Subcutaneous adipose tissue (tissue), 4 donors: ENCODE results near the gene DDX6. TPM values are rescaled to one million over a fixed set of nuclear protein-coding genes. Genes with fewer than 3 reads are reported as not detected.

Source experiments
- total RNA-seq, 4 donors: library from RNA; depleted of rRNA; stranded (reverse); fragments of >200 nt; gene quantifications; one replicate each; pipeline ENCODE4 v1.1.0, GENCODE V29; 2016
- TF ChIP-seq, protein P1 (sequence below): fragments of 450-650 bp; IDR thresholded peaks from one replicate; pipeline ENCODE4 v1.5.1; 2016; ENCODE audit warnings: low read depth, mild to moderate bottlenecking, control low read depth, antibody characterized with exemption, moderate library complexity

The DDX6 gene, protein sequence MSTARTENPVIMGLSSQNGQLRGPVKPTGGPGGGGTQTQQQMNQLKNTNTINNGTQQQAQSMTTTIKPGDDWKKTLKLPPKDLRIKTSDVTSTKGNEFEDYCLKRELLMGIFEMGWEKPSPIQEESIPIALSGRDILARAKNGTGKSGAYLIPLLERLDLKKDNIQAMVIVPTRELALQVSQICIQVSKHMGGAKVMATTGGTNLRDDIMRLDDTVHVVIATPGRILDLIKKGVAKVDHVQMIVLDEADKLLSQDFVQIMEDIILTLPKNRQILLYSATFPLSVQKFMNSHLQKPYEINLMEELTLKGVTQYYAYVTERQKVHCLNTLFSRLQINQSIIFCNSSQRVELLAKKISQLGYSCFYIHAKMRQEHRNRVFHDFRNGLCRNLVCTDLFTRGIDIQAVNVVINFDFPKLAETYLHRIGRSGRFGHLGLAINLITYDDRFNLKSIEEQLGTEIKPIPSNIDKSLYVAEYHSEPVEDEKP
- total RNA-seq = 100 to 1,000 TPM; 108 to 146 (median 135) TPM

DNA sequence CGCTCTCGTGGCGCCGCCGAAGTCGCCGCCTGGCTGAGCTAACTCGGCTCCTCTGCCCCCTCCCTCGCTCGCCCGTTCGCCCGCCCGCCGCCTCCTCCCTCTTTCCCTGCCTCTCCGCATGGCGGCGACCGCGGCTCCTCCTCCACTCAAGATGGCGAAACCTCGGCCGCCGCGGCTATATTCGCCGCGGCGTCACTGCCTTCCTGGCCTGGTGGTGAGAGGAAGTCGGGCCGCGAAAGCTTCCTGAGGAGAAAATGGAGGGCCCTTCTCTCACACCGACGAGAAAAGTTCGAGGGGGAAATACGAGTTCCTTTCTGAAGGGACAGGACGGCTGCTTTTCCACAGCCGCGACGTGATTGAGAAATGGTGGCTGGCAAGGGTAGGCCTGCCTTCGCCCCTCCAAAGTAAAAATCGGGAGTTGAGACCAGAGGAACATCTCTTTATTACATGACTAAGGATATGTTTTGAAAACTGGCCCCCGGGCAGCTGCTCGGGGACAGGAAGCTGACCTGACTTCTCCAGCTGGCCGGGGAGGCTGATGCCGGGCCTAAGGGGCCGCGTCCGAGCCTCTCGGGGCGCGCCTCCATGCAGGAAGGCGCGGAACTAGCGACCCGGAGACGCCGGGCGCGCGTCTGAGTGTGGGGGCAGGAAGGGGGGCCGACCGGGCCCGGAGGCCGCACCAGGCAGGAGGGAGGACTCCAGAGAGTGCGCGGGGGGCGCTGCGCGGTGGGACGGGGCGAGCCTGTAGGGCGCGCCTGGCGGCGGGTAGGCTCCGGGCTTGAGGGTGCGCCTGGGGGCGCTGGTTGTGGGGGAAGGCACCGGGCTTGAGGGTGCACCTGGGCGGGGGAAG is at the start of gene DDX6:
Gene DDX6, minus strand, starts transcription at position 54 of the 850 bp plus-strand sequence. CDS start 4,913 bp downstream, outside the sequence.
- TF ChIP-seq, protein P1, sequence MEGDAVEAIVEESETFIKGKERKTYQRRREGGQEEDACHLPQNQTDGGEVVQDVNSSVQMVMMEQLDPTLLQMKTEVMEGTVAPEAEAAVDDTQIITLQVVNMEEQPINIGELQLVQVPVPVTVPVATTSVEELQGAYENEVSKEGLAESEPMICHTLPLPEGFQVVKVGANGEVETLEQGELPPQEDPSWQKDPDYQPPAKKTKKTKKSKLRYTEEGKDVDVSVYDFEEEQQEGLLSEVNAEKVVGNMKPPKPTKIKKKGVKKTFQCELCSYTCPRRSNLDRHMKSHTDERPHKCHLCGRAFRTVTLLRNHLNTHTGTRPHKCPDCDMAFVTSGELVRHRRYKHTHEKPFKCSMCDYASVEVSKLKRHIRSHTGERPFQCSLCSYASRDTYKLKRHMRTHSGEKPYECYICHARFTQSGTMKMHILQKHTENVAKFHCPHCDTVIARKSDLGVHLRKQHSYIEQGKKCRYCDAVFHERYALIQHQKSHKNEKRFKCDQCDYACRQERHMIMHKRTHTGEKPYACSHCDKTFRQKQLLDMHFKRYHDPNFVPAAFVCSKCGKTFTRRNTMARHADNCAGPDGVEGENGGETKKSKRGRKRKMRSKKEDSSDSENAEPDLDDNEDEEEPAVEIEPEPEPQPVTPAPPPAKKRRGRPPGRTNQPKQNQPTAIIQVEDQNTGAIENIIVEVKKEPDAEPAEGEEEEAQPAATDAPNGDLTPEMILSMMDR = no peak

DNA sequence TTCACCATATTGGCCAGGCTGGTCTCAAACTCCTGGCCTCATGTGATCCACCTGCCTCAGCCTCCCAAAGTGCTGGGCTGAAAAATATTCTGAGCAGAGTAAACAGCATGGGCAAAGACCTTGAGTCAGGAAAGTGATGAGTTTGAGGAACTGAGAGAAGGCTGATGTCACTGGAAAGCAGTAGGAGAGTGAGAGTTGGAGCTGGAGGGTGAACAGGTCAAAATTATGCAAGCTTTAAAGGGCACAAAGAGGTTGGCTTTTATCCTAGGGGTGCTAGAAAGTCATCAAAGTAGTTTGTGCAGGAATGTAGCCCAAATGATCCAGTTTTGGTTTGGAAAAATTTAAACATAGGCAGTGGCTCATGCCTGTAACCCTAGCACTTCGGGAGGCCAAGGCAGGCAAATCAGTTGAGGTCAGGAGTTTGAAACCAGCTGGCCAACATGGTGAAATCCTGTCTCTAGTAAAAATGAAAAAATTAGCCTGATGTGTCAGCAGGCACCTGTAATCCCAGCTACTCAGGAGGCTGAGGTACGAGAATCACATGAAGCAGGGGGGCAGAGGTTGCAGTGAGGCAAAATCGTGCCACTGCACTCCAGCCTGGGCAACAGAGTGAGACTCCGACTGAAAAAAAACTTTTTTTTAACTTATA is 48.1 kb upstream of the DDX6 start:
- TF ChIP-seq, protein P1 = no peak

GRCh38 chr11:118837868-118838267 is 46.9 kb upstream of the DDX6 start:
- TF ChIP-seq, protein P1 = no peak

DNA sequence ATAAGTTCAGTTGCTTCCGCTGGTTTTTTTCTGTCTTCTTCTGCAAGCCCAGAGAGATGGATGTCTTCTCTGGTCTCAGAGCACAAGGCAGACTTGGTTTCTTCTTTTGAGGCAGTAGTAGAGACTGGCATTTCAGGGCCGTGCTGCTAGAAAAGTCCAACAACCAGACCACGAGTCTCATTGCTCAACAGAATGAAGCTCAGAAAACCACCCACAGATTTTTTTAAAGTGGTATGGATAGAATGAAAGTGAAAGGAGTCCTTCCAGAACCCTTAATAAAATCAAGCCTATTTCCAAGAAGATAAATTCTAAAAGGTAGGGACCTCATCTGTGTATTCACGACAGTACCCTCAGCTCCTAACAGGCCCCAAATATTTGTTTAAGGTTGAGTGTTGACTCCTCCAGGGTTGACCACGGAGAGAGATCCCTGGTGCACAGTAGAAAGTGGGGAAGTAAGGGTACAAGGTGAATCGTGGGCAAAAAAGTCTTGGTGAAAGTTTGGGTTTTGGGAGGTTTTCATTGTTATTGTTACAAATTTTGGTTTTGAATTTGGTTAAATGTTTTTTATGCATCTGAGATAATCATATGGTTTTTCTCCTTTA is 43.6 kb upstream of the DDX6 start:
- TF ChIP-seq, protein P1 = no peak

GRCh38 chr11:118827118-118827517 is 36.2 kb upstream of the DDX6 start:
- TF ChIP-seq, protein P1 = no peak

DNA sequence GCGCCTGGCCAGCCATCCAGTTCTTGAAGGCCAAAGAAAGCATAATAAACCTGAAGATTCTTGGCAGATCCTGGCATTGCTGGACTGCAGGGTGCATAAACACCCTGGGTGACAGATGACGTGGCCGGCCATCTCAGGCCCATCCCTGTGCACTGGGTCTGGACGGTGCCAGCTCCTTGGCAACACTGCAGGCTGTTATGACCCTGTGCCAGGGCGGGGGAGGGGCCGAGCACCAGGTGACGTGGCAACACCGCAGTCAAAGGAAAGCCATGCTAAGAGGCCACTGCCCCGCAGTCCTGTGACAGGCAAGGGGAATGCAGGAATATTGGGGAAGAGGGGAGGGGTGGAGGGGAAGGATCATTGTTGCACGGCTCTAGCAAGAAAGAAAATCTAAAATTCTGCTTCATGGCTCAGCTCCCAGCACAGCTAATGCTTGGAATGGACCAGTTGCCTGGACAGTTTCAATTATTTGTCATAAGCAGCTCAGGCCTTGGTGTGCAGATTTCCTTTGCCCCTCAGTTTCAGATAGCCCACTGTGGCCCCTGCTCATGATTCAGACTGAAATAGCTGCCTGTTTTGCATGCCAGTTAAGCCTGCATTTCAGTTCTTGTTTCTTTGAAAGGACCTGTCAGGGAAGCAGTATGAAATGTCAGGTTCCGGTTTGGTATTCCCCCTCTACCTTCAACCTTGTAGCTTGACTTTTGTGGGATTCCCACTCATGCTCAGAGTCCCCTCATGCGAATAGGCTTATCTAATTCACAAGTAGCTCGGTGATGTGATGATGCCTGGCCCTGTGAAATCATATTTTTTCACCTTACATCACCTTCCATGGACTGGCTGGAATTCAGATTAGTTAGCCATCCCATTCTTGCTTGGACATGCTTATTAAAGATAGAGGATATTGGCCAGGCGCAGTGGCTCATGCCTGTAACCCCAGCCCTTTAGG is 29.7 kb upstream of the DDX6 start:
- TF ChIP-seq, protein P1 = no peak
